ENCODE data around the gene CNTNAP5.

Gene CNTNAP5

GRCh38 chr2:124138076-124138475 lies 113.0 kb downstream of the CNTNAP5 start:
- 93% methylated on average over 3 of the region's 3 CpGs for WGBS
- H4K8ac ChIP-seq (ENCODE audit: low read length) = no peak overlapping the region
- H3K18ac ChIP-seq (ENCODE audit: low read depth in 1 of 2, low read length in 2 of 2) = no peak overlapping the region
- H2BK120ac ChIP-seq (ENCODE audit: low read depth, low read length) = no peak overlapping the region
- no peaks in the 10 kb centered on the region for H3K79me1 ChIP-seq (replicated peaks; ENCODE audit: low read length, poor library complexity, severe bottlenecking)
- H3K23ac ChIP-seq (ENCODE audit: low read length in 2 of 2) = no peak overlapping the region
- H3K4me3 ChIP-seq (ENCODE audit: insufficient read depth in 1 of 2, low read depth in 1 of 2, low read length in 2 of 2) = no peak overlapping the region
- no peaks in the 10 kb centered on the region for H3K4me1 ChIP-seq (ENCODE audit: control insufficient read depth, insufficient read depth, low read depth, low read length)
- no peak overlapping the region for H3K14ac ChIP-seq (ENCODE audit: low read length in 2 of 2)
- no peak overlapping the region for H2BK15ac ChIP-seq (ENCODE audit: low read depth, poor library complexity, severe bottlenecking)
- no peaks in the 10 kb centered on the region for H3K27me3 ChIP-seq (ENCODE audit: control insufficient read depth in 1 of 2, insufficient read depth in 1 of 2, low read length in 2 of 2)
- no peaks in the 10 kb centered on the region for H3K36me3 ChIP-seq (ENCODE audit: control insufficient read depth in 1 of 2, insufficient read depth in 2 of 2, low read depth in 1 of 2, low read length in 2 of 2)
- no peak overlapping the region for H4K91ac ChIP-seq (ENCODE audit: low read length)
- DNase-seq = no peak
- no peak overlapping the region for H3K9ac ChIP-seq (ENCODE audit: low read length)
- no peak overlapping the region for H3K27ac ChIP-seq (ENCODE audit: low read length, poor library complexity, severe bottlenecking)
- no peak overlapping the region for H2AFZ ChIP-seq (ENCODE audit: low read depth, low read length)
- H3K4me2 ChIP-seq (ENCODE audit: low read length, poor library complexity, severe bottlenecking) = no peak overlapping the region
- peaks cover 24% of the 10 kb centered on the region for H3K9me3 ChIP-seq (ENCODE audit: control insufficient read depth, low read length)
- H2BK12ac ChIP-seq (ENCODE audit: low read length in 2 of 2) = no peak overlapping the region
- H2BK5ac ChIP-seq (ENCODE audit: low read depth, low read length, poor library complexity, severe bottlenecking) = no peak overlapping the region
- H3K4ac ChIP-seq (ENCODE audit: low read depth in 1 of 2, low read length in 2 of 2) = no peak overlapping the region
- no peak overlapping the region for H2AK5ac ChIP-seq (ENCODE audit: low read length, severe bottlenecking)

- Histone ChIP-seq H2BK5ac (ENCODE audit: low read depth, low read length, poor library complexity, severe bottlenecking) (no peak overlapping the region), H3K79me1 (replicated peaks; ENCODE audit: low read length, poor library complexity, severe bottlenecking) (no peaks in the 10 kb centered on the region), H3K14ac (ENCODE audit: low read length in 2 of 2) (no peak overlapping the region), H4K91ac (ENCODE audit: low read length) (no peak overlapping the region), H2BK12ac (ENCODE audit: low read length in 2 of 2) (no peak overlapping the region), H3K4me2 (ENCODE audit: low read length, poor library complexity, severe bottlenecking) (no peak overlapping the region), H3K18ac (ENCODE audit: low read depth in 1 of 2, low read length in 2 of 2) (no peak overlapping the region), H4K8ac (ENCODE audit: low read length) (no peak overlapping the region), H3K27ac (ENCODE audit: low read length, poor library complexity, severe bottlenecking) (no peak overlapping the region), H3K9ac (ENCODE audit: low read length) (no peak overlapping the region), H2AFZ (ENCODE audit: low read depth, low read length) (no peak overlapping the region), H3K9me3 (ENCODE audit: control insufficient read depth, low read length) (peaks cover 3% of the 10 kb centered on the region), H3K23ac (ENCODE audit: low read length in 2 of 2) (no peak overlapping the region), H3K4me1 (ENCODE audit: control insufficient read depth, insufficient read depth, low read depth, low read length) (no peaks in the 10 kb centered on the region), H3K4ac (ENCODE audit: low read depth in 1 of 2, low read length in 2 of 2) (no peak overlapping the region), H2AK5ac (ENCODE audit: low read length, severe bottlenecking) (no peak overlapping the region), H2BK15ac (ENCODE audit: low read depth, poor library complexity, severe bottlenecking) (no peak overlapping the region), H3K4me3 (ENCODE audit: insufficient read depth in 1 of 2, low read depth in 1 of 2, low read length in 2 of 2) (no peak overlapping the region), H3K27me3 (ENCODE audit: control insufficient read depth in 1 of 2, insufficient read depth in 1 of 2, low read length in 2 of 2) (no peaks in the 10 kb centered on the region), H2BK120ac (ENCODE audit: low read depth, low read length) (no peak overlapping the region), H3K36me3 (ENCODE audit: control insufficient read depth in 1 of 2, insufficient read depth in 2 of 2, low read depth in 1 of 2, low read length in 2 of 2) (no peaks in the 10 kb centered on the region)
- no peak for DNase-seq
- WGBS = 91% methylated on average over 4 of the region's 4 CpGs
Observed at GRCh38 chr2:124145982-124146381, 120.9 kb downstream of the CNTNAP5 start.

- Histone ChIP-seq H3K27ac (ENCODE audit: low read length, poor library complexity, severe bottlenecking) (no peak overlapping the region), H3K4me3 (ENCODE audit: insufficient read depth in 1 of 2, low read depth in 1 of 2, low read length in 2 of 2) (no peak overlapping the region), H3K9ac (ENCODE audit: low read length) (no peak overlapping the region), H2BK5ac (ENCODE audit: low read depth, low read length, poor library complexity, severe bottlenecking) (no peak overlapping the region), H3K23ac (ENCODE audit: low read length in 2 of 2) (no peak overlapping the region), H3K14ac (ENCODE audit: low read length in 2 of 2) (no peak overlapping the region), H2AFZ (ENCODE audit: low read depth, low read length) (no peak overlapping the region), H3K27me3 (ENCODE audit: control insufficient read depth in 1 of 2, insufficient read depth in 1 of 2, low read length in 2 of 2) (no peaks in the 10 kb centered on the region), H3K18ac (ENCODE audit: low read depth in 1 of 2, low read length in 2 of 2) (no peak overlapping the region), H3K4ac (ENCODE audit: low read depth in 1 of 2, low read length in 2 of 2) (no peak overlapping the region), H2BK120ac (ENCODE audit: low read depth, low read length) (no peak overlapping the region), H3K79me1 (replicated peaks; ENCODE audit: low read length, poor library complexity, severe bottlenecking) (no peaks in the 10 kb centered on the region), H3K9me3 (ENCODE audit: control insufficient read depth, low read length) (peaks cover 9% of the 10 kb centered on the region), H2BK15ac (ENCODE audit: low read depth, poor library complexity, severe bottlenecking) (no peak overlapping the region), H3K4me1 (ENCODE audit: control insufficient read depth, insufficient read depth, low read depth, low read length) (no peaks in the 10 kb centered on the region), H4K8ac (ENCODE audit: low read length) (no peak overlapping the region), H3K36me3 (ENCODE audit: control insufficient read depth in 1 of 2, insufficient read depth in 2 of 2, low read depth in 1 of 2, low read length in 2 of 2) (no peaks in the 10 kb centered on the region), H4K91ac (ENCODE audit: low read length) (no peak overlapping the region), H2AK5ac (ENCODE audit: low read length, severe bottlenecking) (no peak overlapping the region), H2BK12ac (ENCODE audit: low read length in 2 of 2) (no peak overlapping the region), H3K4me2 (ENCODE audit: low read length, poor library complexity, severe bottlenecking) (no peak overlapping the region)
- 77% methylated on average over 9 of the region's 9 CpGs for WGBS
- DNase-seq = no peak
Observed at GRCh38 chr2:124147552-124147951, 122.5 kb downstream of the CNTNAP5 start.

- H3K9me3 ChIP-seq (ENCODE audit: control insufficient read depth, low read length) = peaks cover 9% of the 10 kb centered on the region
- H2BK12ac ChIP-seq (ENCODE audit: low read length in 2 of 2) = no peak overlapping the region
- H3K79me1 ChIP-seq (replicated peaks; ENCODE audit: low read length, poor library complexity, severe bottlenecking) = no peaks in the 10 kb centered on the region
- H2BK15ac ChIP-seq (ENCODE audit: low read depth, poor library complexity, severe bottlenecking) = no peak overlapping the region
- H2BK5ac ChIP-seq (ENCODE audit: low read depth, low read length, poor library complexity, severe bottlenecking) = no peak overlapping the region
- DNase-seq = no peak
- no peak overlapping the region for H4K91ac ChIP-seq (ENCODE audit: low read length)
- H3K4me2 ChIP-seq (ENCODE audit: low read length, poor library complexity, severe bottlenecking) = no peak overlapping the region
- H3K27ac ChIP-seq (ENCODE audit: low read length, poor library complexity, severe bottlenecking) = no peak overlapping the region
- no peak overlapping the region for H3K14ac ChIP-seq (ENCODE audit: low read length in 2 of 2)
- no peak overlapping the region for H3K18ac ChIP-seq (ENCODE audit: low read depth in 1 of 2, low read length in 2 of 2)
- no peak overlapping the region for H3K4ac ChIP-seq (ENCODE audit: low read depth in 1 of 2, low read length in 2 of 2)
- H2AK5ac ChIP-seq (ENCODE audit: low read length, severe bottlenecking) = no peak overlapping the region
- H3K27me3 ChIP-seq (ENCODE audit: control insufficient read depth in 1 of 2, insufficient read depth in 1 of 2, low read length in 2 of 2) = no peaks in the 10 kb centered on the region
- H2BK120ac ChIP-seq (ENCODE audit: low read depth, low read length) = no peak overlapping the region
- 74% methylated on average over 6 of the region's 6 CpGs for WGBS
- no peak overlapping the region for H3K4me3 ChIP-seq (ENCODE audit: insufficient read depth in 1 of 2, low read depth in 1 of 2, low read length in 2 of 2)
- H2AFZ ChIP-seq (ENCODE audit: low read depth, low read length) = no peak overlapping the region
- no peak overlapping the region for H3K9ac ChIP-seq (ENCODE audit: low read length)
- no peak overlapping the region for H3K23ac ChIP-seq (ENCODE audit: low read length in 2 of 2)
- no peak overlapping the region for H4K8ac ChIP-seq (ENCODE audit: low read length)
- no peaks in the 10 kb centered on the region for H3K36me3 ChIP-seq (ENCODE audit: control insufficient read depth in 1 of 2, insufficient read depth in 2 of 2, low read depth in 1 of 2, low read length in 2 of 2)
- no peaks in the 10 kb centered on the region for H3K4me1 ChIP-seq (ENCODE audit: control insufficient read depth, insufficient read depth, low read depth, low read length)
Observed at GRCh38 chr2:124149571-124149970, 124.5 kb downstream of the CNTNAP5 start.
